Endothelial cell of umbilical vein (primary cell): ENCODE data around the gene XPNPEP2.

Source experiments
- CTCF ChIP-seq, 2 donors: IDR thresholded peaks; 1 replicate in 1 of 2; 2 replicates in 1 of 2; pipeline ENCODE4 v1.5.1; 2011; ENCODE audit warnings: low read length in 2 of 2, mild to moderate bottlenecking in 2 of 2, moderate library complexity in 2 of 2, control low read depth in 1 of 2, inconsistent platforms in 1 of 2, low read depth in 1 of 2; ENCODE audit not compliant: insufficient read depth in 1 of 2; ENCODE audit errors: extremely low read depth in 1 of 2
- JUN ChIP-seq: IDR thresholded peaks from 2 replicates; pipeline ENCODE4 v1.6.1; 2011; ENCODE audit warnings: borderline replicate concordance, low read depth; ENCODE audit not compliant: insufficient read length, insufficient read depth
- MYC ChIP-seq: IDR thresholded peaks from one replicate; pipeline ENCODE4 v1.6.1; 2011; ENCODE audit warnings: mild to moderate bottlenecking, low read depth, low read length
- POLR2A ChIP-seq: IDR thresholded peaks from 2 replicates; pipeline ENCODE4 v1.6.1; 2012; ENCODE audit warnings: low read depth, mild to moderate bottlenecking, control low read depth, low read length
- POLR2AphosphoS5 ChIP-seq: IDR thresholded peaks from 2 replicates; pipeline ENCODE4 v1.6.1; 2012; ENCODE audit warnings: low read depth, mild to moderate bottlenecking, control low read depth, low read length, moderate library complexity; ENCODE audit not compliant: insufficient read depth
- TF ChIP-seq, protein P1 (sequence below): IDR thresholded peaks from 2 replicates; pipeline ENCODE4 v1.6.1; 2011; ENCODE audit not compliant: insufficient read depth, insufficient read length

DNA sequence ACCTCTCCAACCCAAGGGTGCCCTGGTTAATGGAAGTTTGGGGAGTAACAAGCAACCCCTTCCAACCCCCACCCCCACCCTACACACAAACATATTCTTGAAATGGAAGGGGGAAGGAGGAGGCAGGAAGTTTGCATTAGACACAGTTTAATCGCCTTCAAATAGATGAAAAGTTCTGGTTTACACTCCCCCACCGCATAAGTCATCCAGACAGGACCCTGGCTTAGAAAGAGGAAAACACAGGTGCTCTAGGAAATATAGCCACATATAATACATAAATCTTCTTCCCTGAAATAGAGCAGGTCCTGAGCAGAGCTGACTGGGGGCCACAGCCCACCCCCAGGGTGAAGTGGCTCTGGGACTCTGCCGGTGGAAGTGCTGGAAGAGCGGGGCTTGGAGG is 66.0 kb downstream of the XPNPEP2 start:
- TF ChIP-seq MYC (no peak), CTCF (IDR thresholded peaks at IDR 0.05; ENCODE audit: extremely low read depth in 1 of 2, insufficient read depth in 1 of 2, low read depth in 1 of 2, low read length in 2 of 2) (no peak), POLR2A (no peak), JUN (no peak), POLR2AphosphoS5 (no peak)
- TF ChIP-seq, protein P1, sequence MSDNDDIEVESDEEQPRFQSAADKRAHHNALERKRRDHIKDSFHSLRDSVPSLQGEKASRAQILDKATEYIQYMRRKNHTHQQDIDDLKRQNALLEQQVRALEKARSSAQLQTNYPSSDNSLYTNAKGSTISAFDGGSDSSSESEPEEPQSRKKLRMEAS, result no peak
